Left ventricle myocardium superior (tissue), 1 donor: ENCODE measurements around the gene NF2. TPM values are rescaled to one million over a fixed set of nuclear protein-coding genes. Genes with fewer than 3 reads are reported as not detected.
A peak's percentile ranks its signal among the peaks of the same experiment; 100 is the strongest.
"Not testable (repeated sequence)": the region's sequence is repeated elsewhere in the genome, so short reads cannot be mapped to it uniquely, and the experiment has no call there.

Source experiments
- ATAC-seq: fragments of 200-7000 bp; cut with Tn5 transposase; one replicate; pipeline ENCODE4 v1.9.1; 2020; ENCODE audit warnings: mild to moderate bottlenecking, moderate library complexity
- DNase-seq: peaks from one replicate; pipeline ENCODE4 v3.0.0-alpha.2; 2020
- intact Hi-C: fragments of 100-400 bp; cut with micrococcal nuclease; formaldehyde crosslinking; loops from one replicate; pipeline ENCODE4 v1.11.0; 2022
- total RNA-seq: library from RNA; stranded (reverse); fragmentation: NEBNext Ultra II Directional; extraction: Animal tissue kit (Norgen Biotek cat#: 25700); gene quantifications from one replicate; pipeline ENCODE4 v1.2.1, GENCODE V29; 2021
- donor health status: DM: no; HTN: yes; CAD: no; lungs with severe emphysema.

The NF2 gene
- total RNA-seq, 1 donor from 2014 or later: 53.8 TPM

- intact Hi-C loops: no loop called here
- no peak for ATAC-seq
- DNase-seq: no peak
Observed at GRCh38 chr22:29587938-29588699, 15.3 kb upstream of the NF2 start.

- DNase-seq (no peak), ATAC-seq (no peak)
- intact Hi-C loops: no loop called here
Observed at GRCh38 chr22:29593923-29594322, 9.5 kb upstream of the NF2 start.

GRCh38 chr22:29594447-29594846 is 9.0 kb upstream of the NF2 start:
- intact Hi-C loops, ATAC-seq, DNase-seq: not testable (repeated sequence)

DNA sequence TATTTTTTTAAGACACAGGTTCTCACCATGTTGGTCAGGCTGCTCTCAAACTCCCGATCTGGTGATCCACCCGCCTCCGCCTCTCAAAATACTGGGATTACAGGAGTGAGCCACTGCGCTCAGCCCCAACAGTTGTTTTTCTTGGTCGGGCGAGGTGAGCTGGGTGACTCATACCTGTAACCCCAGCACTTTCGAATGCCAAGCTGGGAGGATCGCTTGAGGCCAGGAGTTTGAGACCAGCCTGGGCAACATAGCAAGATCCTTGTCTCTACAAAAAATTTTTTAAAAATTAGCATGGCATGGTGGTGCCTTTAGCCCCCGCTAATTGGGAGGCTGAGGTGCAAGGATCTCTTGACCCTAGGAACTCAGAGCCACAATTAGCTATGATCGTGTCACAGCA is 7.0 kb upstream of the NF2 start:
- intact Hi-C loops: no loop called here
- DNase-seq: no peak
- no peak for ATAC-seq

DNA sequence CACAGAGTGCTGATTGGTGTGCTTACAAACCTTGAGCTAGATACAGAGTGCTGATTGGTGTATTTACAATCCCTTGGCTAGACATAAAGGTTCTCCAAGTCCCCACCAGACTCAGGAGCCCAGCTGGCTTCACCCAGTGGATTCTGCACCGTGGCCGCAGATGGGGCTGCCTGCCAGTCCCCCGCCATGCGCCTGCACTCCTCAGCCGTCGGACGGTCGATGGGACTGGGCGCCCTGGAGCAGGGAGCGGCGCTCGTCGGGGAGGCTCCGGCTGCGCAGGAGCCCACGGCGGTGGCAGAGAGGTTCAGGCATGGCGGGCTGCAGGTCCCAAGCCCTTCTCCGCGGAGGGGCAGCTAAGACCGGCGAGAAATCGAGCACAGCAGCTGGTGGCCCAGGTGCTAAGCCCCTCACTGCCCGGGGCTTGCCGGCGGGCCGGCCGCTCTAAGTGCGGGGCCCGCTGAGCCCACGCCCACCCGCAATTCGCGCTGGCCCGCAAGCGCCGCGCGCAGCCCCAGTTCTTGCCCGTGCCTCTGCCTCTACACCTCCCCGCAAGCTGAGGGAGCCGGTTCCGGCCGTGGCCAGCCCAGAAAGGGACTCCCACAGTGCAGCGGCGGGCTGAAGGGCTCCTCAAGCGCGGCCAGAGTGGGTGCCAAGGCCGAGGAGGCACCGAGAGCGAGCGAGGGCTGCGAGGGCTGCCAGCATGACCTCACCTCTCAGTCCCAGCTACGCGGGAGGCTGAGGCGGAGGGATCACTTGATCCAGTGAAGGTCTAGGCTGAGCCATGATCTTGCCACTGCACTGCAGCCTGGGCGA is 5.4 kb upstream of the NF2 start:
- ATAC-seq, DNase-seq, intact Hi-C loops: not testable (repeated sequence)

- intact Hi-C loops: no loop called here
- DNase-seq: no peak
Observed at GRCh38 chr22:29598684-29599020, 4.8 kb upstream of the NF2 start.

GRCh38 chr22:29604076-29604360 is 585 bp downstream of the NF2 start:
- ATAC-seq: no peak
- intact Hi-C loops: no loop called here
- DNase-seq: no peak

More at GRCh38 chr22:29598684-29599020, 4.8 kb upstream of the NF2 start:
- ATAC-seq: no peak

DNA sequence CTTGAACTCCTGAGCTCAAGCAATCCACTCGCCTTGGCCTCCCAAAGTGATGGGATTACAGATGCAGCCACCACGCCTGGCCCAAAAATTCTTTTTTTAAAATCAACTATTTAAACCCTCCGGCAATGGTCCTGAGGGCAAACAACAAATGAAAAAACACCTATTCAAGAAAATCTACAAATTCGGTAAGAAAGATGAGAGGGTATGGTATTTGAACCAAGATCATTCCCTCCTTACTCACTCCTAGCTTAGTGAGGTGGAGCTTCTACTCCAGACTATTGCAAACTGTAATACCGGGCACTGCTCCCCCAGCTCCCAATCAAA is 2.1 kb downstream of the NF2 start:
- ATAC-seq (no peak), DNase-seq (no peak)
- intact Hi-C loops: no loop called here

DNA sequence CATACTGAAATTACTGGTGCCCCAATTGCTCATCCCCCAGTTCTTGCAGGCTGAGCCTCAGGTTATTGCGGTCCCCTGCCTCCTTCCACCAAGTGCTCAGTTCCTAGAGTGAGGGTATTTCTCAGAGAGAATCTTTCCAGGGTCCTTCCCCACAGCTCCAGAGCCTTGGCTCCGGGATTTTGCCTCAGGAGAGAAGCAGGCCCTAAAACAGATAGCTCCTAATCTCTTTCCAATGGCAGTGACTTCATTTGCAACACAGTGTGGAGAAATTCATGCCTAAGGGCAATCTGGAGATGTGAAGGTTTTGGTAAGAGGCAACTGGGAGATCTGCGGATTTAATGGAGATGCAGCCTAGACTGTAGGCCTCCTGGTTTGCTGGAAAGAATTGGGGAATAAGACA is 2.9 kb downstream of the NF2 start:
- intact Hi-C loops: no loop called here

GRCh38 chr22:29607426-29607825 is 4.0 kb downstream of the NF2 start:
- intact Hi-C loops: no loop called here
- DNase-seq (no peak), ATAC-seq (no peak)

More for the DNA sequence above, 2.9 kb downstream of the NF2 start:
- no peak for DNase-seq
- no peak for ATAC-seq

DNA sequence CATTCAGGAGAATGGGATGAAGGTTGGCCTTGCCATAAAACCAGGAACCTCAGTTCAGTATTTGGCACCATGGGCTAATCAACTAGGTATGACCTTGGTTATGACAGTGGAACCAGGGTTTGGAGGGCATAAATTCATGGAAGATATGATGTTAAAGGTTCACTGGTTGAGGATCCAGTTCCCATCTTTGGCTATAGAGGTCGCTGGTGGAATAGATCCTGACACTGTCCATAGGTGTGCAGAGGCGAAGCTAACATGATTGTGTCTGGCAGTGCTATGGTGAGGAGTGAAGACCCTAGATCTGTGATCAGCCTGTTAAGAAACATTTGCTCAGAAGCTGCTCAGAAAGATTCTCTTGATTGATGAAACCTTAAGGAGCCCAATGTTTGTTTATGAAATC is 5.7 kb downstream of the NF2 start:
- DNase-seq (no peak), ATAC-seq (no peak)
- intact Hi-C loops: no loop called here

DNA sequence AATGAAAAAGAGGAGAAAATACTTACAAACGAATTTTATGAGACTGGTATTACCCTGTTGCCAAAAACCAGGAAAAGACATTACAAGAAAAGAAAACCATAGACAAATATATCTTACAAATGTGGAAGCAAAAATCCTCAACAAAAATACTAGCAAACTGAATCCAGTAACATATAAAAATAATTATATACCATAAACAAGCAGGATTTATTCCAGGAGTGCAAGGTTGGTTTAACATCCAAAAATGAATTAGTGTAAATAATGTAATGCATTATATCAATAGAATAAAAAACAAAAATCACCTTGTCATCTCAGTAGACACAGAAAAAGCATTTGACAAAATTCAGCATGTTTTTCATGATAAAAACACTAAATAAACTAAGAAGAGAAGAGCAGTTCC is 7.3 kb downstream of the NF2 start:
- intact Hi-C loops: no loop called here
- DNase-seq: no peak
- no peak for ATAC-seq

DNA sequence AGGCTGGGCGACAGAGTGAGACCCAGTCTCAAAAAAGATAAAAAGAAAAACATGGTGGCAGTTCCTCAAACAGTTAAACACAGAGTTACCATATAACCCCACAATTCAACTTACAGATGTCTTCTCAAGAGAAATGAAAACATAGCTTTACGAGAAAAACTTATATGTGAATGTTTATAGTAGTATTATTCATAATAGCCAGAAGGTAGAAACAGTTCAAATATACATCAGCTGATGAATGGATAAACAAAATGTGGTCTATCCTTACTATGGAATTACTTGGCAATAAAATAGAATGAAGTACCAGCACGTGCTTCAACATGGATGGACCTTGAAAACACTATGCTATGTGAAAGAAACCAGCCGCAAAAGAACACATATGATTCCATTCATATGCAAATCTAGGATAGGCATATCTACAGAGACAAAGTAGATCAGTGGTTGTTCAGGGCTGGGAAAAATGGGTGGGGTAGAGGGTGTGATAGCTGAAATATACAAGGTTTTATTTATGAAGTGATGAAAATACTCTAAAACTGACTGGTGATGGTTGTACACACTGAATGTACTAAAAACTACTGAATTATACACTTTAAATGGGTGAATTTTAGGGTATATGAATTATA is 12.4 kb downstream of the NF2 start:
- DNase-seq (no peak), ATAC-seq (no peak)
- intact Hi-C loops: no loop called here

DNA sequence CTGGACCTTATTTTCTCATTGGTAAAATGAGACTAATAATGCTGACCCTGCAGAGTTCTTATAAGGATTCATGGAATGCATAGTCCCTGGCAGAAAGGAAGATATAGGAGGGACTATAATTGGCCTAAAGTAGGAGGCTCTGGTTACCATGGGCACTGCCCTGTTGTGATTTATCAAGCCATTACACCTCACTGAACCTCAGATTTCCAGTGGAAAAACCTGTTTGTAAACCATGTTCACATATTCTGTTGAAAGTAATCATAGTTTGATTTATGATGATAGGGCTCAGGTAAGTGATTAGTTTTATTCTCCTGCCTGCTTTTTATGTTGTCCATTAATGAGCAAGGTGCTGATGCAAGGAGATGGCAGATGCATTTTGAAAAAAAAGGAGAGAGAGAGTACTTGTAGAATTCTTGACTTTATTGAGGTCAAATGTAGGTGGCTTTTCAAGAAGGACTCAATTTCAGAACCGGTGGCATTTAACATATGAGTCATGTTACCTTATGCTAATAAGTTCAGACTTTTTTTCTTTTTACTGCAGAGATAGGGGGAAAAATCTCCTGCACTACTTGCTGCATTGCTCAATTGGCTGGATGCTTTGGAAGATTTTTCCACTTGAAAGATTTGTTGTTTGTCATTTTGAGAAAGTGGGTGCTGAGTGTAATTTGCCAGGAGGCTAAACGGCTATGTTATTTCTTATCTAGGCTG is 14.6 kb downstream of the NF2 start:
- intact Hi-C loops: no loop called here
- DNase-seq (no peak), ATAC-seq (no peak)

DNA sequence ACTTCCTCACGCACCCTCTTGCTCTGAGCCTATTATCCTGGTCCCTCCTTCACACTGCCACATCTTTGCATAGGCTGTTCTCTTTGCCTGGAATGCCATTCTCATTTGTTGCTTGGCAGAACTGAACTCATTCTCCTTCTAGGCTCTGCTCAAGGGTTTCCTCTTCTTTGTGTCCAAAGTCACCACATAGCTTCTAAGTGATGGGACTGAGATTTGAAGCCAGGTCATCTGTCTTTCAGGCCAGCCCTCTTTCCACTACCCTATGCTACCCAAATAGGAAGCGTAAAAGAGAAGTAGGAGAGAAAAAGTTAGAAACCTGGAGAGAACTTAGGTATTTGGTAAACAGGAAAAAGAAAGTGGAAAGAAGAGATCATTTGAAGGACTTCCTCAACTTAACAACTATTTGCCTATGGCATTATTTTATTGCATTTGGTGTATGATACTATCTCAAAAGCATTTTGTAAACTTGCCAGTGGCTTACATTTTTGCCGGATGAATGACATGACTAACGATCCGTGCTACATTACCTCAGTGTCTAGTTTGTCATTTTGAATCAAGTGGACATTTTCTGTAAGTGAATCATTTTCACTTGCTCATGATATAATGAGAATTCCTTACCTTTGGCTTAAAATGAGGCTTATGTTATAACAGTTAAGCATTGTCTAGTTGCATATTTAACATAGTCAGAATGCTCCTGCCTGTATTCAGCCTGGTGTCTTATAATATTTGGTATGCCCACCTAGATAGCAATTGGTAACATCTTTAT is 18.5 kb downstream of the NF2 start:
- ATAC-seq (no peak), DNase-seq (no peak)
- intact Hi-C loops: no loop called here

GRCh38 chr22:29623059-29623458 is 19.6 kb downstream of the NF2 start:
- ATAC-seq (no peak), DNase-seq (no peak)
- intact Hi-C loops: no loop called here

- intact Hi-C loops: no loop called here
- DNase-seq (no peak), ATAC-seq (no peak)
Observed at GRCh38 chr22:29623553-29624169, 20.2 kb downstream of the NF2 start.

GRCh38 chr22:29625090-29625825 is 21.8 kb downstream of the NF2 start:
- intact Hi-C loops: no loop called here
- DNase-seq (peak; percentile 36), ATAC-seq (peak; percentile 59)
